Left renal cortex interstitium (tissue), 4 donors: Measurements from ENCODE around the gene DDX1. TPM values are rescaled to one million over a fixed set of nuclear protein-coding genes. Genes with fewer than 3 reads are reported as not detected.

ENCODE experiments used
- DNase-seq, 4 donors: peaks; one replicate each; pipeline ENCODE4 v3.0.0-alpha.2; 2013; ENCODE audit warnings: low read depth in 4 of 4, low spot score in 2 of 4, missing footprints in 1 of 4
- polyA plus RNA-seq, 4 donors: library from polyadenylated mRNA; unstranded; fragments of 120-200 nt; gene quantifications; one replicate each; pipeline ENCODE4 v1.2.1, GENCODE V29; 2013; ENCODE audit not compliant: insufficient read length in 4 of 4

Gene DDX1
- polyA plus RNA-seq, 4 donors, result 148 to 187 (median 173) TPM

GRCh38 chr2:15656090-15656489 lies 64.4 kb downstream of the DDX1 start:
- DNase-seq, result no peak

GRCh38 chr2:15657759-15658158 lies 66.1 kb downstream of the DDX1 start:
- DNase-seq, result no peak

GRCh38 chr2:15658911-15659310 lies 67.2 kb downstream of the DDX1 start:
- DNase-seq, result no peak

- DNase-seq, result no peak
Observed at GRCh38 chr2:15660491-15661294, 69.0 kb downstream of the DDX1 start.

- DNase-seq, result no peak
Observed at GRCh38 chr2:15661295-15661569, 69.6 kb downstream of the DDX1 start.

GRCh38 chr2:15662026-15662425 lies 70.4 kb downstream of the DDX1 start:
- no peak for DNase-seq

- DNase-seq, result no peak
Observed at GRCh38 chr2:15662579-15662978, 70.9 kb downstream of the DDX1 start.

GRCh38 chr2:15663802-15664201 lies 72.1 kb downstream of the DDX1 start:
- DNase-seq, result no peak

GRCh38 chr2:15664273-15665066 lies 72.8 kb downstream of the DDX1 start:
- no peak for DNase-seq

GRCh38 chr2:15665067-15665942 lies 73.6 kb downstream of the DDX1 start:
- no peak for DNase-seq

GRCh38 chr2:15665943-15666460 lies 74.3 kb downstream of the DDX1 start:
- no peak for DNase-seq

GRCh38 chr2:15666861-15667808 lies 75.5 kb downstream of the DDX1 start:
- no peak for DNase-seq

- DNase-seq, result no peak
Observed at GRCh38 chr2:15667809-15668556, 76.3 kb downstream of the DDX1 start.

- DNase-seq, result no peak
Observed at GRCh38 chr2:15668611-15669305, 77.1 kb downstream of the DDX1 start.

GRCh38 chr2:15669375-15669910 lies 77.8 kb downstream of the DDX1 start:
- no peak for DNase-seq

GRCh38 chr2:15670469-15670868 lies 78.8 kb downstream of the DDX1 start:
- DNase-seq, result no peak

- no peak for DNase-seq
Observed at GRCh38 chr2:15670981-15671380, 79.3 kb downstream of the DDX1 start.

GRCh38 chr2:15671409-15671808 lies 79.7 kb downstream of the DDX1 start:
- DNase-seq, result no peak
